GM23338 (cell line): ENCODE measurements around the gene RYR1. TPM values are rescaled to one million over a fixed set of nuclear protein-coding genes. Genes with fewer than 3 reads are reported as not detected.

Experiments
- ATAC-seq: fragments of 200-7000 bp; cut with Tn5 transposase; 3 replicates; pipeline ENCODE4 v1.9.1; 2020
- DNase-seq: peaks from one replicate; pipeline ENCODE4 v3.0.0-alpha.2; 2015; ENCODE audit warnings: low spot score
- H2AFZ ChIP-seq: fragments of 200-600 bp; sonication (generic); 2 replicates; pipeline ENCODE4 v1.8.0; 2016; ENCODE audit warnings: antibody characterized with exemption, mild to moderate bottlenecking, moderate library complexity
- H3F3A ChIP-seq: fragments of 200-600 bp; sonication (generic); replicated peaks from 2 replicates; pipeline ENCODE4 v1.8.0; 2017; ENCODE audit warnings: antibody characterized with exemption, mixed run types, low read depth
- H3K27ac ChIP-seq: fragments of 200-600 bp; sonication (generic); 2 replicates; pipeline ENCODE4 v1.6.1; 2016; ENCODE audit warnings: low read depth
- H3K27me3 ChIP-seq: fragments of 200-600 bp; sonication (generic); 2 replicates; pipeline ENCODE4 v1.8.0; 2016; ENCODE audit warnings: mild to moderate bottlenecking, mixed run types, moderate library complexity; ENCODE audit not compliant: insufficient read depth
- H3K36me3 ChIP-seq: fragments of 200-600 bp; sonication (generic); 2 replicates; pipeline ENCODE4 v1.8.0; 2016; ENCODE audit warnings: mild to moderate bottlenecking; ENCODE audit not compliant: insufficient read depth
- H3K4me1 ChIP-seq: fragments of 200-600 bp; sonication (generic); 2 replicates; pipeline ENCODE4 v1.8.0; 2016; ENCODE audit warnings: mild to moderate bottlenecking, moderate library complexity; ENCODE audit not compliant: insufficient read depth
- H3K4me2 ChIP-seq: fragments of 200-600 bp; sonication (generic); 2 replicates; pipeline ENCODE4 v1.7.1; 2017; ENCODE audit warnings: mixed run types
- H3K4me3 ChIP-seq: fragments of 200-600 bp; sonication (generic); 2 replicates; pipeline ENCODE4 v1.6.1; 2016; ENCODE audit warnings: mixed run types
- H3K79me2 ChIP-seq: fragments of 200-600 bp; sonication (generic); replicated peaks from 2 replicates; pipeline ENCODE4 v1.8.0; 2017; ENCODE audit warnings: mild to moderate bottlenecking; ENCODE audit not compliant: insufficient read depth
- H3K9me2 ChIP-seq: fragments of 200-600 bp; sonication (generic); 2 replicates; pipeline ENCODE4 v1.8.0; 2017; ENCODE audit not compliant: insufficient read depth
- H4K20me1 ChIP-seq: fragments of 200-600 bp; sonication (generic); replicated peaks from 2 replicates; pipeline ENCODE4 v1.8.0; 2017; ENCODE audit warnings: mild to moderate bottlenecking; ENCODE audit not compliant: insufficient read depth
- H3K27ac Mint-ChIP-seq: 2 replicates; pipeline ENCODE4 v1.8.0; 2020; ENCODE audit warnings: inconsistent platforms, mild to moderate bottlenecking, moderate library complexity, mixed read lengths
- H3K27me3 Mint-ChIP-seq: 3 replicates; pipeline ENCODE4 v1.8.0; 2022; ENCODE audit warnings: low read depth, mild to moderate bottlenecking, moderate library complexity, mixed read lengths, inconsistent platforms; ENCODE audit not compliant: insufficient read depth, poor library complexity
- H3K36me3 Mint-ChIP-seq: 3 replicates; pipeline ENCODE4 v1.8.0; 2021; ENCODE audit warnings: low read depth, mild to moderate bottlenecking, inconsistent platforms, moderate library complexity, mixed read lengths
- H3K4me1 Mint-ChIP-seq: 3 replicates; pipeline ENCODE4 v1.8.0; 2020; ENCODE audit warnings: mild to moderate bottlenecking, inconsistent platforms, mixed read lengths
- H3K4me3 Mint-ChIP-seq: 3 replicates; pipeline ENCODE4 v1.8.0; 2021; ENCODE audit warnings: moderate library complexity, mild to moderate bottlenecking, inconsistent platforms, mixed read lengths
- H3K9me3 Mint-ChIP-seq: 3 replicates; pipeline ENCODE4 v1.8.0; 2020; ENCODE audit warnings: moderate library complexity, mild to moderate bottlenecking, inconsistent platforms, mixed read lengths
- CREB1 ChIP-seq: fragments of 250-450 bp; sonication (Bioruptor Pico); IDR thresholded peaks from 2 replicates; pipeline ENCODE4 v1.5.0; 2020; ENCODE audit warnings: low read depth, mild to moderate bottlenecking, moderate library complexity
- EZH2 ChIP-seq: fragments of 200-600 bp; sonication (generic); IDR thresholded peaks from one replicate; pipeline ENCODE4 v1.8.0; 2017; ENCODE audit warnings: antibody characterized with exemption, mild to moderate bottlenecking, low read depth; ENCODE audit not compliant: unreplicated experiment
- EZH2phosphoT487 ChIP-seq: fragments of 200-600 bp; sonication (generic); IDR thresholded peaks from one replicate; pipeline ENCODE4 v1.8.1; 2018; ENCODE audit warnings: antibody characterized with exemption; ENCODE audit not compliant: unreplicated experiment
- JUNB ChIP-seq: IDR thresholded peaks from one replicate; pipeline ENCODE4 v1.6.1; 2016; ENCODE audit warnings: antibody characterized with exemption; ENCODE audit not compliant: unreplicated experiment
- NANOG ChIP-seq: IDR thresholded peaks from 2 replicates; pipeline ENCODE4 v1.6.1; 2016; ENCODE audit warnings: antibody characterized with exemption, borderline replicate concordance
- POLR2AphosphoS5 ChIP-seq: IDR thresholded peaks from 2 replicates; pipeline ENCODE4 v1.6.1; 2016; ENCODE audit warnings: antibody characterized with exemption, low read depth
- REST ChIP-seq: IDR thresholded peaks from one replicate; pipeline ENCODE4 v1.6.1; 2018; ENCODE audit warnings: antibody characterized with exemption; ENCODE audit not compliant: unreplicated experiment
- ZNF114 ChIP-seq: fragments of 250-450 bp; sonication (Bioruptor Pico); IDR thresholded peaks from 2 replicates; pipeline ENCODE4 v1.5.0; 2020; ENCODE audit warnings: mild to moderate bottlenecking, moderate library complexity
- ZNF331 ChIP-seq: fragments of 250-450 bp; sonication (Bioruptor Pico); IDR thresholded peaks from 2 replicates; pipeline ENCODE4 v1.5.0; 2020; ENCODE audit warnings: low read depth, mild to moderate bottlenecking, moderate library complexity
- polyA plus RNA-seq: library from polyadenylated mRNA; unstranded; fragments of >200 nt; fragmentation: Nextera tagmentation; extraction: Ambion mirVana; gene quantifications from 2 replicates; pipeline ENCODE4 v1.2.1, GENCODE V29; 2016
- total RNA-seq: library from RNA; depleted of rRNA; stranded (reverse); fragments of >200 nt; shearing (Covaris generic); gene quantifications from 2 replicates; pipeline ENCODE4 v1.2.3, GENCODE V29; 2014

The RYR1 gene
- total and polyA plus RNA-seq, 2 experiments from 2014 or later = 4.0 to 26.7 TPM

- Histone ChIP-seq H2AFZ (peak within 1 kb of the TSS; percentile 92), H3K27me3 (peaks cover 24% of the 10 kb centered on the region), H3K27ac (peak within 1 kb of the TSS; percentile 95), H3K79me2 (peaks cover 10% of the 10 kb centered on the region), H3K9me2 (no peaks in the 10 kb centered on the region), H3K4me2 (peak within 1 kb of the TSS; percentile 95), H3K36me3 (peaks cover 3% of the 10 kb centered on the region; the same call in 1 of the 2 replicates), H3F3A (peaks cover 15% of the 10 kb centered on the region), H3K4me1 (peaks cover 6% of the 10 kb centered on the region), H4K20me1 (peaks cover 7% of the 10 kb centered on the region), H3K4me3 (peak within 1 kb of the TSS; percentile 96)
- Mint-ChIP-seq H3K4me3 (peak within 1 kb of the TSS; percentile 92), H3K9me3 (no peaks in the 10 kb centered on the region; the same call in 2 of the 3 replicates), H3K4me1 (peaks cover 42% of the 10 kb centered on the region), H3K36me3 (peaks cover 36% of the 10 kb centered on the region), H3K27ac (peak within 1 kb of the TSS; percentile 93), H3K27me3 (peaks cover 43% of the 10 kb centered on the region)
- ATAC-seq = peak; percentile 64
- TF ChIP-seq NANOG (no peak), ZNF331 (no peak), POLR2AphosphoS5 (peak; percentile 16; the same call in 1 of the 2 replicates), CREB1 (CRISPR knock-in tag) (peak; percentile 64)
- DNase-seq = peak; percentile 100
These were observed 45.7 kb upstream of the RYR1 start, which contains the start of gene GGN for GRCh38 chr19:38387550-38388348. GGN (minus strand) TSS chr19:38388034; CDS start chr19:38387261, 773 bp downstream.

- ATAC-seq = peak; percentile 2
- Mint-ChIP-seq H3K27ac (peak within 1 kb of the TSS; percentile 93), H3K27me3 (peaks cover 46% of the 10 kb centered on the region), H3K36me3 (peaks cover 33% of the 10 kb centered on the region), H3K4me1 (peaks cover 46% of the 10 kb centered on the region), H3K9me3 (no peaks in the 10 kb centered on the region; the same call in 2 of the 3 replicates), H3K4me3 (peak within 1 kb of the TSS; percentile 92)
- Histone ChIP-seq H3K27me3 (peaks cover 24% of the 10 kb centered on the region), H3K4me1 (peaks cover 7% of the 10 kb centered on the region), H3K79me2 (peaks cover 10% of the 10 kb centered on the region), H3K9me2 (no peaks in the 10 kb centered on the region), H3K4me2 (peak within 1 kb of the TSS; percentile 95), H3F3A (peaks cover 16% of the 10 kb centered on the region), H4K20me1 (peaks cover 7% of the 10 kb centered on the region), H2AFZ (peak within 1 kb of the TSS; percentile 92), H3K4me3 (peak within 1 kb of the TSS; percentile 96), H3K36me3 (peaks cover 3% of the 10 kb centered on the region; the same call in 1 of the 2 replicates), H3K27ac (peak within 1 kb of the TSS; percentile 95)
- peak; percentile 85 for DNase-seq
- TF ChIP-seq CREB1 (CRISPR knock-in tag) (no peak), POLR2AphosphoS5 (peak; percentile 2; the same call in 1 of the 2 replicates)
These were observed 45.0 kb upstream of the RYR1 start, which contains the start of gene SPRED3 for GRCh38 chr19:38388349-38389100. SPRED3 (plus strand) TSS chr19:38388697; CDS start chr19:38390303, 1,606 bp downstream.

GRCh38 chr19:38389101-38389925, 44.2 kb upstream of the RYR1 start:
- peak overlapping the region; percentile 81 for H2AFZ ChIP-seq
- peaks cover 7% of the 10 kb centered on the region for H4K20me1 ChIP-seq
- peaks cover 46% of the 10 kb centered on the region for H3K27me3 Mint-ChIP-seq
- H3K79me2 ChIP-seq = peaks cover 10% of the 10 kb centered on the region
- H3K27ac ChIP-seq = peak overlapping the region; percentile 95
- peak overlapping the region; percentile 96 for H3K4me3 ChIP-seq
- H3K9me3 Mint-ChIP-seq = no peaks in the 10 kb centered on the region; the same call in 2 of the 3 replicates
- peaks cover 36% of the 10 kb centered on the region for H3K36me3 Mint-ChIP-seq
- H3K4me3 Mint-ChIP-seq = peak overlapping the region; percentile 92
- peak; percentile 66 for DNase-seq
- H3K4me2 ChIP-seq = peak overlapping the region; percentile 95
- peaks cover 12% of the 10 kb centered on the region for H3K4me1 ChIP-seq
- peaks cover 51% of the 10 kb centered on the region for H3K4me1 Mint-ChIP-seq
- peak overlapping the region; percentile 90 for H3K27ac Mint-ChIP-seq
- peaks cover 19% of the 10 kb centered on the region for H3F3A ChIP-seq
- peaks cover 3% of the 10 kb centered on the region; the same call in 1 of the 2 replicates for H3K36me3 ChIP-seq
- H3K27me3 ChIP-seq = peaks cover 24% of the 10 kb centered on the region
- H3K9me2 ChIP-seq = no peaks in the 10 kb centered on the region
- ATAC-seq = no peak
- TF ChIP-seq EZH2phosphoT487 (no peak), ZNF331 (no peak), NANOG (no peak), EZH2 (no peak), CREB1 (CRISPR knock-in tag) (no peak), REST (no peak), POLR2AphosphoS5 (peak; percentile 31; the same call in 1 of the 2 replicates), JUNB (no peak), ZNF114 (no peak)
